SK-N-SH (cell line): Measurements from ENCODE around the gene IMMT. TPM values are rescaled to one million over a fixed set of nuclear protein-coding genes. Genes with fewer than 3 reads are reported as not detected.

Source experiments
- CTCF ChIA-PET: fragments of 300-600, 350-600 bp; formaldehyde crosslinking; extraction: SDS; loops from one replicate; lab custom pipeline; 2021; lab: Yijun Ruan, JAX
- POLR2A ChIA-PET: fragments of 350-600 bp; sonication (Branson Sonifier 250); formaldehyde crosslinking; extraction: SDS; loops from one replicate; lab custom pipeline; 2020; ENCODE audit warnings: antibody characterized with exemption, inconsistent platforms; lab: Yijun Ruan, JAX
- DNase-seq: peaks from one replicate; pipeline ENCODE4 v3.0.0; 2012
- H2AFZ ChIP-seq: fragments of 200-600 bp; sonication (generic); 2 replicates; pipeline ENCODE4 v1.8.1; 2016; ENCODE audit warnings: antibody characterized with exemption, mild to moderate bottlenecking, low read depth
- H3F3A ChIP-seq: fragments of 200-600 bp; sonication (generic); replicated peaks from 2 replicates; pipeline ENCODE3; 2016; ENCODE audit warnings: antibody characterized with exemption, mild to moderate bottlenecking; ENCODE audit not compliant: insufficient read depth
- H3K27ac ChIP-seq, 2 experiments: fragments of 200-500 bp in 1 of 2; fragments of 200-600 bp in 1 of 2; sonication (Bioruptor generic) in 1 of 2; sonication (generic), shearing (Covaris generic) in 1 of 2; 2 replicates each; pipeline versions ENCODE4 v1.5.1 to v1.6.1; 2014 to 2016; ENCODE audit warnings: low read depth in 2 of 2, inconsistent platforms in 1 of 2, low read length in 1 of 2, mild to moderate bottlenecking in 1 of 2, mixed read lengths in 1 of 2
- H3K27me3 ChIP-seq: fragments of 200-600 bp; sonication (generic), shearing (Covaris generic); 2 replicates; pipeline ENCODE4 v1.6.1; 2016; ENCODE audit warnings: mixed run types; ENCODE audit not compliant: insufficient read depth
- H3K36me3 ChIP-seq, 2 experiments: fragments of 200-500 bp in 1 of 2; fragments of 200-600 bp in 1 of 2; sonication (Bioruptor generic) in 1 of 2; sonication (generic) in 1 of 2; replicated peaks in 1 of 2; 2 replicates each; pipeline versions ENCODE3 to v1.5.1; 2014 to 2016; ENCODE audit warnings: low read length in 1 of 2, mild to moderate bottlenecking in 1 of 2; ENCODE audit not compliant: insufficient read depth in 2 of 2, control insufficient read depth in 1 of 2
- H3K4me1 ChIP-seq, 2 experiments: fragments of 200-500 bp in 1 of 2; fragments of 200-600 bp in 1 of 2; sonication (Bioruptor generic) in 1 of 2; sonication (generic), shearing (Covaris generic) in 1 of 2; 2 replicates each; pipeline versions ENCODE4 v1.5.1 to v1.6.1; 2014 to 2016; ENCODE audit warnings: low read depth in 1 of 2, low read length in 1 of 2, mixed run types in 1 of 2; ENCODE audit not compliant: insufficient read depth in 2 of 2, control insufficient read depth in 1 of 2
- H3K4me2 ChIP-seq: fragments of 200-600 bp; sonication (generic), shearing (Covaris generic); 2 replicates; pipeline ENCODE4 v1.6.1; 2017; ENCODE audit warnings: mixed run types
- H3K4me3 ChIP-seq, 2 experiments: fragments of 200-500 bp in 1 of 2; fragments of 200-600 bp in 1 of 2; sonication (Bioruptor generic) in 1 of 2; sonication (generic), shearing (Covaris generic) in 1 of 2; 2 replicates each; pipeline versions ENCODE4 v1.5.1 to v1.8.1; 2014 to 2016; ENCODE audit warnings: low read depth in 2 of 2, inconsistent platforms in 1 of 2, low read length in 1 of 2, mild to moderate bottlenecking in 1 of 2, mixed read lengths in 1 of 2, moderate library complexity in 1 of 2
- H3K79me2 ChIP-seq: fragments of 200-600 bp; sonication (generic); 2 replicates; pipeline ENCODE4 v1.8.1; 2017; ENCODE audit warnings: mild to moderate bottlenecking; ENCODE audit not compliant: insufficient read depth
- H3K9ac ChIP-seq: fragments of 200-600 bp; sonication (generic); 2 replicates; pipeline ENCODE4 v1.6.1; 2017; ENCODE audit warnings: mixed run types
- H3K9me2 ChIP-seq: fragments of 200-600 bp; sonication (generic); 2 replicates; pipeline ENCODE4 v1.6.1; 2017; ENCODE audit warnings: mixed run types
- H3K9me3 ChIP-seq: fragments of 200-600 bp; sonication (generic); 2 replicates; pipeline ENCODE4 v1.6.1; 2017; ENCODE audit warnings: mixed run types, mild to moderate bottlenecking, moderate library complexity
- H4K20me1 ChIP-seq: fragments of 200-600 bp; sonication (generic); 2 replicates; pipeline ENCODE4 v1.6.1; 2017; ENCODE audit warnings: mild to moderate bottlenecking, mixed run types; ENCODE audit not compliant: insufficient read depth
- FOSL2 ChIP-seq: IDR thresholded peaks from 2 replicates; pipeline ENCODE4 v1.4.0; 2012; ENCODE audit warnings: low read depth, mild to moderate bottlenecking, moderate library complexity, borderline replicate concordance
- FOXJ3 ChIP-seq: sonication (generic); formaldehyde crosslinking; IDR thresholded peaks from 2 replicates; pipeline ENCODE4 v1.5.1; 2020; ENCODE audit warnings: mild to moderate bottlenecking, missing genetic modification reagents
- GABPA ChIP-seq: IDR thresholded peaks from 2 replicates; pipeline ENCODE4 v1.4.0; 2012; ENCODE audit warnings: low read depth, mild to moderate bottlenecking
- JUND ChIP-seq: IDR thresholded peaks from 2 replicates; pipeline ENCODE4 v1.4.0; 2012
- NRF1 ChIP-seq: IDR thresholded peaks from 2 replicates; pipeline ENCODE4 v1.6.1; 2012; ENCODE audit warnings: low read depth, mild to moderate bottlenecking, low read length
- PBX3 ChIP-seq: IDR thresholded peaks from 2 replicates; pipeline ENCODE4; 2012
- POLR2AphosphoS5 ChIP-seq: IDR thresholded peaks from 2 replicates; pipeline ENCODE4 v1.6.1; 2012; ENCODE audit warnings: low read depth, low read length
- RXRA ChIP-seq: IDR thresholded peaks from 2 replicates; pipeline ENCODE4 v1.4.0; 2012; ENCODE audit warnings: low read depth, mild to moderate bottlenecking, borderline replicate concordance
- SIN3A ChIP-seq: IDR thresholded peaks from 2 replicates; pipeline ENCODE4 v1.6.1; 2012; ENCODE audit warnings: low read depth, mild to moderate bottlenecking, low read length, moderate library complexity, borderline replicate concordance
- SMC3 ChIP-seq: IDR thresholded peaks from 2 replicates; pipeline ENCODE4 v1.6.1; 2012; ENCODE audit warnings: low read depth, low read length, improper control_type of control experiment
- TAF1 ChIP-seq: IDR thresholded peaks from 2 replicates; pipeline ENCODE4 v1.6.1; 2012; ENCODE audit warnings: low read depth, mild to moderate bottlenecking, low read length, moderate library complexity, borderline replicate concordance
- TCF12 ChIP-seq: IDR thresholded peaks from 2 replicates; pipeline ENCODE4 v1.4.0; 2012
- USF1 ChIP-seq: IDR thresholded peaks from 2 replicates; pipeline ENCODE4 v1.4.0; 2012; ENCODE audit warnings: low read depth, borderline replicate concordance
- WGBS: methylation state at CpG from one replicate; pipeline ENCODE4 v1.1.6; 2017; ENCODE audit warnings: low lambda C conversion rate; 5-methylcytosine and 5-hydroxymethylcytosine counted together
- polyA plus RNA-seq, 3 experiments: library from polyadenylated mRNA; depleted of rRNA; stranded (reverse); fragments of >200 nt; gene quantifications; 2 replicates each; pipeline ENCODE4 v1.2.3, GENCODE V29; 2012
- TF ChIP-seq, protein P1 (sequence below): IDR thresholded peaks from 2 replicates; pipeline ENCODE4 v1.6.1; 2012; ENCODE audit warnings: mild to moderate bottlenecking, low read depth, low read length, moderate library complexity
- TF ChIP-seq, protein P2 (sequence below): IDR thresholded peaks from 2 replicates; pipeline ENCODE4 v1.4.0; 2012; ENCODE audit warnings: low read depth, borderline replicate concordance

Gene IMMT
- polyA plus RNA-seq, 1 of the 3 experiments (the other 2 are of a cell fraction) = 36.3 TPM

GRCh38 chr2:86233436-86233835, 38.2 kb upstream of the IMMT start:
- no peaks in the 10 kb centered on the region for H3K9me3 ChIP-seq
- no peak overlapping the region for H3K9ac ChIP-seq
- H3K4me3 ChIP-seq = no peak overlapping the region
- no peaks in the 10 kb centered on the region for H3K9me2 ChIP-seq
- peaks cover 0 to 7% of the 10 kb centered on the region in 2 experiments; a peak in 2 of 4 replicates for H3K4me1 ChIP-seq
- H3K36me3 ChIP-seq = no peaks in the 10 kb centered on the region
- no peak overlapping the region for H2AFZ ChIP-seq
- ChIA-PET POLR2A (no interaction called here), CTCF (interaction anchor here (0.7 to 2.2 kb wide), 3 partner anchors 13 to 34 kb away, joined by 3 to 10 read pairs (median 4); partner anchors contain the start of gene MRPL35)
- TF ChIP-seq USF1 (no peak), POLR2AphosphoS5 (no peak), FOXJ3 (CRISPR knock-in tag) (no peak), NRF1 (no peak), JUND (no peak), GABPA (no peak), TAF1 (no peak), SMC3 (no peak), RXRA (no peak), PBX3 (no peak), TCF12 (no peak), FOSL2 (no peak), SIN3A (no peak)
- TF ChIP-seq, protein P1, sequence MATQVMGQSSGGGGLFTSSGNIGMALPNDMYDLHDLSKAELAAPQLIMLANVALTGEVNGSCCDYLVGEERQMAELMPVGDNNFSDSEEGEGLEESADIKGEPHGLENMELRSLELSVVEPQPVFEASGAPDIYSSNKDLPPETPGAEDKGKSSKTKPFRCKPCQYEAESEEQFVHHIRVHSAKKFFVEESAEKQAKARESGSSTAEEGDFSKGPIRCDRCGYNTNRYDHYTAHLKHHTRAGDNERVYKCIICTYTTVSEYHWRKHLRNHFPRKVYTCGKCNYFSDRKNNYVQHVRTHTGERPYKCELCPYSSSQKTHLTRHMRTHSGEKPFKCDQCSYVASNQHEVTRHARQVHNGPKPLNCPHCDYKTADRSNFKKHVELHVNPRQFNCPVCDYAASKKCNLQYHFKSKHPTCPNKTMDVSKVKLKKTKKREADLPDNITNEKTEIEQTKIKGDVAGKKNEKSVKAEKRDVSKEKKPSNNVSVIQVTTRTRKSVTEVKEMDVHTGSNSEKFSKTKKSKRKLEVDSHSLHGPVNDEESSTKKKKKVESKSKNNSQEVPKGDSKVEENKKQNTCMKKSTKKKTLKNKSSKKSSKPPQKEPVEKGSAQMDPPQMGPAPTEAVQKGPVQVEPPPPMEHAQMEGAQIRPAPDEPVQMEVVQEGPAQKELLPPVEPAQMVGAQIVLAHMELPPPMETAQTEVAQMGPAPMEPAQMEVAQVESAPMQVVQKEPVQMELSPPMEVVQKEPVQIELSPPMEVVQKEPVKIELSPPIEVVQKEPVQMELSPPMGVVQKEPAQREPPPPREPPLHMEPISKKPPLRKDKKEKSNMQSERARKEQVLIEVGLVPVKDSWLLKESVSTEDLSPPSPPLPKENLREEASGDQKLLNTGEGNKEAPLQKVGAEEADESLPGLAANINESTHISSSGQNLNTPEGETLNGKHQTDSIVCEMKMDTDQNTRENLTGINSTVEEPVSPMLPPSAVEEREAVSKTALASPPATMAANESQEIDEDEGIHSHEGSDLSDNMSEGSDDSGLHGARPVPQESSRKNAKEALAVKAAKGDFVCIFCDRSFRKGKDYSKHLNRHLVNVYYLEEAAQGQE = no peak
- TF ChIP-seq, protein P2, sequence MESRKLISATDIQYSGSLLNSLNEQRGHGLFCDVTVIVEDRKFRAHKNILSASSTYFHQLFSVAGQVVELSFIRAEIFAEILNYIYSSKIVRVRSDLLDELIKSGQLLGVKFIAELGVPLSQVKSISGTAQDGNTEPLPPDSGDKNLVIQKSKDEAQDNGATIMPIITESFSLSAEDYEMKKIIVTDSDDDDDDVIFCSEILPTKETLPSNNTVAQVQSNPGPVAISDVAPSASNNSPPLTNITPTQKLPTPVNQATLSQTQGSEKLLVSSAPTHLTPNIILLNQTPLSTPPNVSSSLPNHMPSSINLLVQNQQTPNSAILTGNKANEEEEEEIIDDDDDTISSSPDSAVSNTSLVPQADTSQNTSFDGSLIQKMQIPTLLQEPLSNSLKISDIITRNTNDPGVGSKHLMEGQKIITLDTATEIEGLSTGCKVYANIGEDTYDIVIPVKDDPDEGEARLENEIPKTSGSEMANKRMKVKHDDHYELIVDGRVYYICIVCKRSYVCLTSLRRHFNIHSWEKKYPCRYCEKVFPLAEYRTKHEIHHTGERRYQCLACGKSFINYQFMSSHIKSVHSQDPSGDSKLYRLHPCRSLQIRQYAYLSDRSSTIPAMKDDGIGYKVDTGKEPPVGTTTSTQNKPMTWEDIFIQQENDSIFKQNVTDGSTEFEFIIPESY = no peak
- H3K27ac ChIP-seq = no peak overlapping the region
- H3K27me3 ChIP-seq = no peaks in the 10 kb centered on the region; the same call in 1 of the 2 replicates
- H3K4me2 ChIP-seq = no peak overlapping the region
- no peaks in the 10 kb centered on the region for H4K20me1 ChIP-seq
- H3K79me2 ChIP-seq = no peaks in the 10 kb centered on the region
- H3F3A ChIP-seq = no peaks in the 10 kb centered on the region
- DNase-seq = no peak
- WGBS = 29% methylated on average over 4 of the region's 4 CpGs
